Kidney (tissue), 14 donors: Measurements from ENCODE around the gene LIMA1. TPM values are rescaled to one million over a fixed set of nuclear protein-coding genes. Genes with fewer than 3 reads are reported as not detected.

Source experiments
- DNase-seq, 5 donors: peaks; one replicate each; pipeline ENCODE4 v3.0.0-alpha.2; 2013 to 2020
- FAIRE-seq: peaks from 2 replicates; lab custom pipeline; 2012; peaks lifted over from hg19 to GRCh38; lab: Jason Lieb, UNC
- H3K27ac ChIP-seq, 2 donors: one replicate each; pipeline ENCODE4 v1.7.0; 2013; ENCODE audit warnings: low read depth in 2 of 2, low read length in 2 of 2, inconsistent platforms in 1 of 2
- H3K27me3 ChIP-seq: one replicate; pipeline ENCODE4 v1.7.1; 2013; ENCODE audit warnings: low read length, inconsistent platforms; ENCODE audit not compliant: control insufficient read depth, insufficient read depth
- H3K36me3 ChIP-seq, 3 donors: one replicate each; pipeline versions ENCODE4 v1.7.0 to v1.7.1; 2013; ENCODE audit warnings: low read length in 3 of 3, control low read depth in 1 of 3, inconsistent platforms in 1 of 3; ENCODE audit not compliant: insufficient read depth in 3 of 3, control insufficient read depth in 2 of 3
- H3K4me1 ChIP-seq, 3 donors: one replicate each; pipeline versions ENCODE4 v1.7.0 to v1.7.1; 2013; ENCODE audit warnings: low read length in 3 of 3, inconsistent platforms in 1 of 3, low read depth in 1 of 3; ENCODE audit not compliant: control insufficient read depth in 2 of 3, insufficient read depth in 2 of 3
- H3K4me3 ChIP-seq, 3 donors: one replicate each; pipeline versions ENCODE4 v1.7.0 to v1.8.1; 2013; ENCODE audit warnings: low read length in 3 of 3, control low read depth in 1 of 3, inconsistent platforms in 1 of 3
- H3K9ac ChIP-seq, 3 donors: one replicate each; pipeline versions ENCODE4 v1.7.0 to v1.7.1; 2013; ENCODE audit warnings: low read length in 3 of 3, control low read depth in 1 of 3, inconsistent platforms in 1 of 3
- H3K9me3 ChIP-seq, 3 donors: one replicate each; pipeline versions ENCODE4 v1.7.0 to v1.7.1; 2013; ENCODE audit warnings: low read length in 3 of 3, control low read depth in 1 of 3, inconsistent platforms in 1 of 3; ENCODE audit not compliant: control insufficient read depth in 2 of 3, insufficient read depth in 1 of 3
- intact Hi-C: fragments of 100-400 bp; cut with DNase I; formaldehyde crosslinking; loops from one replicate; pipeline ENCODE4 v1.11.1; 2022
- polyA plus RNA-seq: library from polyadenylated mRNA; stranded (reverse); fragments of 350-450 nt; fragmentation: Illumina TruSeq; extraction: RNeasy Lipid Tissue Mini Kit (QIAGEN cat#74804); gene quantifications from one replicate; pipeline ENCODE4 v1.2.3, GENCODE V29; 2014; ENCODE audit warnings: low read depth, low replicate concordance; ENCODE audit not compliant: insufficient read depth
- total RNA-seq: library from RNA; stranded (reverse); fragmentation: NEBNext Ultra II Directional; extraction: Animal tissue kit (Norgen Biotek cat#: 25700); gene quantifications from one replicate; pipeline ENCODE4 v1.2.1, GENCODE V29; 2021
- TF ChIP-seq, protein P1 (sequence below): IDR thresholded peaks from 3 replicates; pipeline ENCODE4 v1.5.1; 2012; ENCODE audit warnings: mild to moderate bottlenecking, moderate library complexity, borderline replicate concordance; ENCODE audit not compliant: insufficient read depth; ENCODE audit errors: extremely low read depth
- donor health status: control.
- donor health status: control.
- donor health status: control.
- donor health status: control.
- donor health status: control.
- donor health status: DM: yes; HTN: yes; CAD: no.
- donor health status: Normal renal cell carcinoma (clear cell type).

LIMA1 gene
- total and polyA plus RNA-seq, 2 donors from 2014 or later = 43.1 to 76.1 TPM

DNA sequence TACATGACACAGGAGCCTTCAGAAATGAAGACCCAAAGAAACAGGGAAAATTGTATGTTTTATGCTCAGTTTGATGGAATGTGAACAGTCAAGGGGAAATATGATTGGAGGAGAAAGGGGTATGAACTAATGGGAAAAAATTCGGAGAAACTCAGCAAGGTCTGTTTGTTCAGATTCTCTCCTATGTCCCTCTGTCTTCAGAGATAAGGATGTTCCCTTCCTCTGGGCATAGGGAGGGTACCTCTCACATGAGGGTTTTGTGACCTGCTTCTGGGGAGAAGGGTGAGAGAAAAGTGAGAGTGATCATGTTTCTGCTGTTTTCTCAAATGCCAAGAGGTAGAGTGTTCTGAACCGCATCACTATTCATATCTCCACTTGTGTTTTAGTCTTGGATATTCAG, 26.6 kb upstream of the LIMA1 start:
- TF ChIP-seq, protein P1, sequence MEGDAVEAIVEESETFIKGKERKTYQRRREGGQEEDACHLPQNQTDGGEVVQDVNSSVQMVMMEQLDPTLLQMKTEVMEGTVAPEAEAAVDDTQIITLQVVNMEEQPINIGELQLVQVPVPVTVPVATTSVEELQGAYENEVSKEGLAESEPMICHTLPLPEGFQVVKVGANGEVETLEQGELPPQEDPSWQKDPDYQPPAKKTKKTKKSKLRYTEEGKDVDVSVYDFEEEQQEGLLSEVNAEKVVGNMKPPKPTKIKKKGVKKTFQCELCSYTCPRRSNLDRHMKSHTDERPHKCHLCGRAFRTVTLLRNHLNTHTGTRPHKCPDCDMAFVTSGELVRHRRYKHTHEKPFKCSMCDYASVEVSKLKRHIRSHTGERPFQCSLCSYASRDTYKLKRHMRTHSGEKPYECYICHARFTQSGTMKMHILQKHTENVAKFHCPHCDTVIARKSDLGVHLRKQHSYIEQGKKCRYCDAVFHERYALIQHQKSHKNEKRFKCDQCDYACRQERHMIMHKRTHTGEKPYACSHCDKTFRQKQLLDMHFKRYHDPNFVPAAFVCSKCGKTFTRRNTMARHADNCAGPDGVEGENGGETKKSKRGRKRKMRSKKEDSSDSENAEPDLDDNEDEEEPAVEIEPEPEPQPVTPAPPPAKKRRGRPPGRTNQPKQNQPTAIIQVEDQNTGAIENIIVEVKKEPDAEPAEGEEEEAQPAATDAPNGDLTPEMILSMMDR = no peak
- DNase-seq = peak in 1 of 5 donors; percentile 7
- Histone ChIP-seq H3K36me3 (no peaks in the 10 kb centered on the region), H3K4me3 (no peak overlapping the region), H3K9ac (no peak overlapping the region), H3K4me1 (no peaks in the 10 kb centered on the region), H3K9me3 (no peaks in the 10 kb centered on the region), H3K27ac (no peak overlapping the region), H3K27me3 (no peaks in the 10 kb centered on the region)
- intact Hi-C loops = no loop called here
- FAIRE-seq = no peak

DNA sequence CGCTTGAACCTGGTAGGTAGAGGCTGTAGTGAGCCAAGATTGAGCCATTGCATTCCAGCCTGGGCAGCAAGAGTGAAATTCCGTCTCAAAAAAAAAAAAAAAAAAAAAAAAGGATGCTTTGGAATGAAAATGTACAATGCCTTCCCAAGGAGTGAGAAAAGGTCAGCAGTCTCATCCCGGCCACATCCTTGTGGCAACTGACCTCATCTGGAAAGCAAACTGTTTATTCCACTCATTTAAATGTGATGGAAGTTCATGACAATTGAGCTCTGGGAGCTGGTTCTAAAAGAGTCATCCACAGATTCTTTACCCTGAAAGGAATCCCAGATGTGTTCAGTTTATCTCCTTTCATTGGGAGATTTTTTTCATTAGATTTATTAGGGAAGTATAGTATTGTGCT, 19.4 kb upstream of the LIMA1 start:
- DNase-seq (no peak), FAIRE-seq (no peak)
- TF ChIP-seq, protein P1 = no peak
- no peaks in the 10 kb centered on the region for H3K4me1 ChIP-seq
- no peak overlapping the region for H3K9ac ChIP-seq
- H3K27ac ChIP-seq = no peak overlapping the region
- H3K27me3 ChIP-seq = no peaks in the 10 kb centered on the region
- no peak overlapping the region for H3K4me3 ChIP-seq
- no peaks in the 10 kb centered on the region for H3K9me3 ChIP-seq
- H3K36me3 ChIP-seq = no peaks in the 10 kb centered on the region
- intact Hi-C loops = no loop called here

DNA sequence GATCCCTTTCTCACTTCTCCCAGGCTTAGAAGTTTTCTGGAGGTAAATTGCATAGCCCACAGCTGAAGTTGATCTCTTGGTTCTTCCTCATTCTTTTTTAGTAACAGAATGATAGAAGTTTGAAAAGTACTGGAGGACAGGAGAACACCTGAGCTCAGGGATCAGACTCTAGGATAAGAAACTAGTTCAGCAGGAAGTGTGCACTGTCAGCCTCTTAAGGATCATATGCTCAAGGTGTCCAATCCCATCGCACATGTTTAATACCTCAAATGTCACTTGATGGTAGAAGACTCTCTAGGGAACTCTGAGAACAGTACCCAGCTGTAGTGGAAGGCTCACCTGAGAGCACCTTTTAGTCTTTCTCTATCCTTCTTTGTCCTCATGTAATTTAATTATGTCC, 14.7 kb upstream of the LIMA1 start:
- Histone ChIP-seq H3K4me1 (peaks cover 0 to 2% (median 0%) of the 10 kb centered on the region in 3 donors), H3K27ac (no peak overlapping the region), H3K4me3 (no peak overlapping the region), H3K9ac (no peak overlapping the region), H3K27me3 (no peaks in the 10 kb centered on the region), H3K9me3 (no peaks in the 10 kb centered on the region), H3K36me3 (no peaks in the 10 kb centered on the region)
- TF ChIP-seq, protein P1 = no peak
- no peak for DNase-seq
- intact Hi-C loops = no loop called here
- no peak for FAIRE-seq

- Histone ChIP-seq H3K27me3 (no peaks in the 10 kb centered on the region), H3K27ac (no peak overlapping the region), H3K9ac (no peak overlapping the region), H3K4me3 (no peak overlapping the region), H3K9me3 (no peaks in the 10 kb centered on the region), H3K36me3 (no peaks in the 10 kb centered on the region), H3K4me1 (peaks cover 0 to 2% (median 0%) of the 10 kb centered on the region in 3 donors)
- intact Hi-C loops = no loop called here
- FAIRE-seq = peak; percentile 47
- TF ChIP-seq, protein P1 = no peak
- no peak for DNase-seq
Observed at GRCh38 chr12:50297027-50297426, 13.7 kb upstream of the LIMA1 start.
